Measurements from ENCODE around the gene EMCN. TPM values are rescaled to one million over a fixed set of nuclear protein-coding genes. Genes with fewer than 3 reads are reported as not detected.
A peak's percentile ranks its signal among the peaks of the same experiment; 100 is the strongest.

EMCN gene, protein sequence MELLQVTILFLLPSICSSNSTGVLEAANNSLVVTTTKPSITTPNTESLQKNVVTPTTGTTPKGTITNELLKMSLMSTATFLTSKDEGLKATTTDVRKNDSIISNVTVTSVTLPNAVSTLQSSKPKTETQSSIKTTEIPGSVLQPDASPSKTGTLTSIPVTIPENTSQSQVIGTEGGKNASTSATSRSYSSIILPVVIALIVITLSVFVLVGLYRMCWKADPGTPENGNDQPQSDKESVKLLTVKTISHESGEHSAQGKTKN
- not detected for total RNA-seq
- polyA plus RNA-seq = not detected

DNA sequence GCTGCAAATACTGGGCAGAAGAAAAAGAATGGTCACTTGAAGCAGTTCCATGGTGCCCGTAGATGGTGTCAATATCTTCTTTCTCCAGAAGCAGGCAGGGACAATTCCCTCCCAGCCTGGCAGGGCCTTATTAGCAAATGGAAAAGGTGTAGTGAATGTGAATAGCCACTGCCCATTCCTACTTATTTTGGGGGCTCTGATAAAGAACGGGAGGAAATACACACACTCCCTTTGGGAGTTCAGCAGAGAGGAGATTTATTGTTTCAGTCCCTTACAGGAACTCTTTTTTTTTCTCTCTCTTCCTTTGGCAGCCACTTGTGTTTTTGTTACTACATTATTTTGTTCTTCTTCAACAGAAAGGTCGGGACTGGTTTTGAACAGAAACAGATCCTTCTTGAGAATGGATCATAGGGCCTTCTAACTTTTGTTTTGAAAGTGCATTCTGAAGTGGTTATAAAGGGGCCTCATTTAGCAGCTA lies at the start of gene EMCN:
Gene EMCN, minus strand, starts transcription at position 159 of the 478 bp plus-strand sequence. Its CDS starts 108 bp downstream, at position 51.
- intact Hi-C loops (cut with micrococcal nuclease) = no loop called here
- H3K4me3 ChIP-seq (ENCODE audit: low read length in 2 of 2) = no peak within 1 kb of the TSS
- H3K4me1 ChIP-seq (ENCODE audit: insufficient read depth, low read length) = no peaks in the 10 kb centered on the region
- Mint-ChIP-seq H3K9me3 (no peaks in the 10 kb centered on the region), H3K27ac (no peak within 1 kb of the TSS), H3K36me3 (no peaks in the 10 kb centered on the region), H3K4me1 (no peaks in the 10 kb centered on the region), H3K4me3 (no peak within 1 kb of the TSS), H3K27me3 (peaks cover 7 to 8% of the 10 kb centered on the region in 2 donors)
- ChIA-PET CTCF (ENCODE audit: partially characterized antibody) (no interaction called here), POLR2A (ENCODE audit: partially characterized antibody) (no interaction called here)
- no peaks in the 10 kb centered on the region for H3K36me3 ChIP-seq (ENCODE audit: insufficient read depth, low read length)
- H3K27me3 ChIP-seq (ENCODE audit: insufficient read depth, low read length) = no peaks in the 10 kb centered on the region
- DNase-seq = no peak
- H3K27ac ChIP-seq (ENCODE audit: low read depth, low read length) = no peak within 1 kb of the TSS
- H3K9me3 ChIP-seq (ENCODE audit: control insufficient read depth in 1 of 2, low read length in 2 of 2) = no peaks in the 10 kb centered on the region

DNA sequence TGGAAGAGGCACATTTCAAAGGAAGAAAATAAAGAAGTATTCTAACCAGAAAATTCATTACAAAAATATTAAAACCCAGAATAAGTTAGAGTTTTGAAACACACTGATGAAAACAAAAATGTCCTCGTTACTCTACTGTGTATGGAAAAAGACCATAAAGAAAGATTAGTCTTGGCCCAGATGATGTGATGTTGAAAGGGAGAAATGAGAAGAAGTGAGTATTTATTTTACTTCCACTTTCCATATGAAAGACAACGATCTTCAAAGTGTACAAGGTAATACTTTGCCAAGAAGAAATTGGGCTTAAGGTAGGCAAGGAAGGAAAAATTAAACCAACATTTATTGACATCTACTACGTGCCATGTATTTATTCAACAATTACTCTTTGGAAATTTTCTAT lies 48.6 kb upstream of the EMCN start:
- H3K4me1 ChIP-seq (ENCODE audit: insufficient read depth, low read length) = peaks cover 21% of the 10 kb centered on the region
- Mint-ChIP-seq H3K4me3 (peak overlapping the region; percentile 18 to 81 (median 68)), H3K9me3 (peaks cover 0 to 1% (median 0%) of the 10 kb centered on the region in 8 donors), H3K27me3 (no peaks in the 10 kb centered on the region), H3K27ac (peak overlapping the region in 5 of 7 donors; percentile 5 to 48 (median 18)), H3K36me3 (no peaks in the 10 kb centered on the region), H3K4me1 (peaks cover 13 to 28% (median 23%) of the 10 kb centered on the region in 4 donors)
- H3K27ac ChIP-seq (ENCODE audit: low read depth, low read length) = no peak overlapping the region
- H3K9me3 ChIP-seq (ENCODE audit: control insufficient read depth in 1 of 2, low read length in 2 of 2) = no peaks in the 10 kb centered on the region
- POLR2A ChIA-PET (ENCODE audit: partially characterized antibody) = no interaction called here
- CTCF ChIA-PET (ENCODE audit: partially characterized antibody) = no interaction called here
- DNase-seq = no peak
- no peak overlapping the region for H3K4me3 ChIP-seq (ENCODE audit: low read length in 2 of 2)
- H3K27me3 ChIP-seq (ENCODE audit: insufficient read depth, low read length) = no peaks in the 10 kb centered on the region
- intact Hi-C loops (cut with micrococcal nuclease) = no loop called here
- no peaks in the 10 kb centered on the region for H3K36me3 ChIP-seq (ENCODE audit: insufficient read depth, low read length)

DNA sequence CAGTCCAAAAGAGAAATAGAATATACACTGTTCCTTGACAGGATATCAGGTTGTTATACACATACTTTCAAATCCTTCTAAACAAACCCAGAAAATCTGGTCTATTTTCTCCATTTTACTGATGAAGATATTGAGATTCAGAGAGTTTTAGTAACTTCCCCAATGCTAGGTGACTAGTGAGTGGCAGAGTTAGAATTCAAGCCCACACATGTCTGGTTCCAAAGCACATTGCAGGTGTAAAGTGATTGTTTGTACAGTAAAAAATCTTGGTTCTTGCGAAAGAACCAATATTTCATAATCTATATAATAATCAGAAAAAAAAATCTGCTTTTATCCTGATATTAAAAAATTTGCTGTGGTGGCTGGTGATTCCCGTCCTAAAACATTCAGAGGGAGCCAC lies 39.5 kb upstream of the EMCN start:
- H3K27me3 Mint-ChIP-seq = peaks cover 5 to 8% of the 10 kb centered on the region in 2 donors
- H3K36me3 Mint-ChIP-seq = no peaks in the 10 kb centered on the region
- H3K27ac Mint-ChIP-seq = no peak overlapping the region

DNA sequence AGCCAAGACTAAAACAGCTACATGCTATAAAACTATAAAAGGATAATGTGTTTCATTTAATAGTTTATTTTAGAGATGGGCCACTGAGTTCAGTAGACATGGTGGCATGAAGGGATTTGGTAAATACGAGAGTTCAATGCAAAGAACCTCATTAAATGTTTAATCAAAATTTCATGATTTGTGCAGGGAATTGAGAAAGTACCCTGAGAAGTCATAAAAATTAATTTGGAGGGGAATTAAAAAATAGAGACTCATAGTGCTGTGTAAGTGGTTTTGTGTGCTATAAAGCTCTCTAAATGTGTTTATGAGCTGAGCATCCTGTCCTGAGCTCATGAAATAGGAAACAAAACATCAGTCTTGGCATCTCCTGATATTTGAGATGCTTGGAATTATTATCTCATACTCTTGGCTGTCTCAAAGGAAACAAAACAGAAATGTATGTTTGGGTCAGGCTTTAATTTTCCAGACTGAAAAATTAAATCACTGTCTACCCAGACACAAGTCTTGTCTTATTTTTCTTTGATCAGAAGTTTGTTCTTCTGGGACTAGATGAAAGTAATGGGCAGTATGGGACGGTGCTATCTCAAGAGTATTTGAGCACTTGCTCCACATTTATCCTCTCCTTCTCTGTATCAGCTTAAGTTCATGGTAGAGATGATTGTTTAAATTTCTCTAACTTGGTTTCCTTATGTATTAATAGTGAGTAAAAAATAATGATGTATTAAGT lies 38.0 kb upstream of the EMCN start:
- peaks cover 0 to 2% (median 0%) of the 10 kb centered on the region in 4 donors for H3K4me1 Mint-ChIP-seq
- no peaks in the 10 kb centered on the region for H3K36me3 Mint-ChIP-seq

More for the DNA sequence above, 39.5 kb upstream of the EMCN start:
- H3K9me3 Mint-ChIP-seq = peaks cover 0 to 3% (median 0%) of the 10 kb centered on the region in 8 donors
- Histone ChIP-seq H3K4me3 (ENCODE audit: low read length in 2 of 2) (no peak overlapping the region), H3K36me3 (ENCODE audit: insufficient read depth, low read length) (no peaks in the 10 kb centered on the region), H3K27ac (ENCODE audit: low read depth, low read length) (no peak overlapping the region), H3K4me1 (ENCODE audit: insufficient read depth, low read length) (no peaks in the 10 kb centered on the region), H3K9me3 (ENCODE audit: control insufficient read depth in 1 of 2, low read length in 2 of 2) (no peaks in the 10 kb centered on the region), H3K27me3 (ENCODE audit: insufficient read depth, low read length) (no peaks in the 10 kb centered on the region)
- no peak for DNase-seq
- ChIA-PET POLR2A (ENCODE audit: partially characterized antibody) (no interaction called here), CTCF (ENCODE audit: partially characterized antibody) (no interaction called here)
- no peak overlapping the region for H3K4me3 Mint-ChIP-seq
- intact Hi-C loops (cut with micrococcal nuclease) = no loop called here
- no peaks in the 10 kb centered on the region for H3K4me1 Mint-ChIP-seq

DNA sequence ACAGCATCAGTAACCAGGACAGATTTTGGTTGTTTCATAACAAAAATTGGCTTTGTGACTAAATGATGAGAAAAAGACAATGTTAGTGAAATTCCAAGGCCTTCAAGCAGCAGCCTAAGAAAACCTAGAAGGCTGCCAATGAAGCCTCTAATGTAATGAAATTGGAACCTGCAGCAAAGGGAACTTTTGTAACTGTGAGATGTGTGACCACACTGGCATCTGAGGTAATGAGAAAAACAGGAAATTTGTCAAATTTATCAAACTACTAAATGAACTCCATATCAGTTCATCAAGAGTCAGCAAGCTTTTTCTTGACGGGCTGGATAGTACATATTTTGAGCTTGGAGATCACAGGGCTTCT lies 30.4 kb upstream of the EMCN start:
- Mint-ChIP-seq H3K27me3 (no peaks in the 10 kb centered on the region), H3K4me3 (peak overlapping the region in 1 of 8 donors; percentile 27), H3K27ac (no peak overlapping the region), H3K9me3 (no peaks in the 10 kb centered on the region), H3K36me3 (no peaks in the 10 kb centered on the region), H3K4me1 (peaks cover 10 to 22% (median 15%) of the 10 kb centered on the region in 4 donors)
- Histone ChIP-seq H3K27me3 (ENCODE audit: insufficient read depth, low read length) (no peaks in the 10 kb centered on the region), H3K4me1 (ENCODE audit: insufficient read depth, low read length) (peaks cover 12% of the 10 kb centered on the region), H3K9me3 (ENCODE audit: control insufficient read depth in 1 of 2, low read length in 2 of 2) (no peaks in the 10 kb centered on the region), H3K27ac (ENCODE audit: low read depth, low read length) (no peak overlapping the region), H3K36me3 (ENCODE audit: insufficient read depth, low read length) (no peaks in the 10 kb centered on the region), H3K4me3 (ENCODE audit: low read length in 2 of 2) (no peak overlapping the region)
- ChIA-PET CTCF (ENCODE audit: partially characterized antibody) (interaction anchor here (0.8 kb wide), 1 partner anchor 9 kb away, joined by 3 read pairs; no protein-coding TSS in a partner anchor), POLR2A (ENCODE audit: partially characterized antibody) (interaction anchor here (0.8 kb wide), 1 partner anchor 472 kb away, joined by 3 read pairs; no protein-coding TSS in a partner anchor)
- intact Hi-C loops (cut with micrococcal nuclease) = no loop called here
- no peak for DNase-seq

More for the DNA sequence above, 38.0 kb upstream of the EMCN start:
- Histone ChIP-seq H3K4me1 (ENCODE audit: insufficient read depth, low read length) (no peaks in the 10 kb centered on the region), H3K36me3 (ENCODE audit: insufficient read depth, low read length) (no peaks in the 10 kb centered on the region), H3K27ac (ENCODE audit: low read depth, low read length) (no peak overlapping the region), H3K4me3 (ENCODE audit: low read length in 2 of 2) (no peak overlapping the region), H3K9me3 (ENCODE audit: control insufficient read depth in 1 of 2, low read length in 2 of 2) (no peaks in the 10 kb centered on the region), H3K27me3 (ENCODE audit: insufficient read depth, low read length) (no peaks in the 10 kb centered on the region)
- no peak overlapping the region for H3K4me3 Mint-ChIP-seq
- peaks cover 5 to 8% of the 10 kb centered on the region in 2 donors for H3K27me3 Mint-ChIP-seq
- POLR2A ChIA-PET (ENCODE audit: partially characterized antibody) = interaction anchor here (0.6 kb wide), 1 partner anchor 116 kb away, joined by 3 read pairs; no protein-coding TSS in a partner anchor
- intact Hi-C loops (cut with micrococcal nuclease) = no loop called here
- CTCF ChIA-PET (ENCODE audit: partially characterized antibody) = no interaction called here
- no peak for DNase-seq
- H3K9me3 Mint-ChIP-seq = peaks cover 0 to 3% (median 0%) of the 10 kb centered on the region in 8 donors
- H3K27ac Mint-ChIP-seq = no peak overlapping the region

DNA sequence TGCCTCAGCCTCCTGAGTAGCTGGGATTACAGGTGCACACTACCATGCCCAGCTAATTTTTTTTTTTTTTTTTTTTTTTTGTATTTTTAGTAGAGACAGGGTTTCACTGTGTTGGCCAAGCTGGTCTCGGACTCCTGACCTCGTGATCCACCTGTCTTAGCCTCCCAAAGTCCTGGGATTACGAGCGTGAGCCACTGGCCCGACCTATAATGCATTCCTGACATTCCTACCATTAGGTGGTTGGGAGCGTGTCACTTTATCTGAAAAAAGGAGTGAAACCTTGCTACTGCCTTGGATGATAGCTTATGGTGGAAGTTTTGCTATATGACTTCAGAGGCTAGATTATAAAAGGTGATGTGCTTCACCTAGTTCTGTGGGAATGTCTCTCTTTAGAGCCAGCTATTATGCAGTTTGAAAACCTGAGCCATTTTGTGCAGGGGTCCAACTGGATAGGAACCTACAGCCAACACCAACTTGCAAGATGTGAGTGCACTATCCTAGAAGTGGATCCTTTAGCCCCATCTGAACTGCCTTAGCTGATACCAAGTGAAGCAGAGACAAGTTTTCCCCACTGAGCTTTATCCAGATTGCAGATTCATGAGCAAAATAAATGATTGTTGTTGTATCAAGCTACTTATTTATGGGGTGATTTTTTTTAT lies 29.8 kb upstream of the EMCN start:
- Histone ChIP-seq H3K4me3 (ENCODE audit: low read length in 2 of 2) (no peak overlapping the region), H3K4me1 (ENCODE audit: insufficient read depth, low read length) (peaks cover 12% of the 10 kb centered on the region), H3K27me3 (ENCODE audit: insufficient read depth, low read length) (no peaks in the 10 kb centered on the region), H3K36me3 (ENCODE audit: insufficient read depth, low read length) (no peaks in the 10 kb centered on the region), H3K9me3 (ENCODE audit: control insufficient read depth in 1 of 2, low read length in 2 of 2) (no peaks in the 10 kb centered on the region), H3K27ac (ENCODE audit: low read depth, low read length) (no peak overlapping the region)
- H3K9me3 Mint-ChIP-seq = no peaks in the 10 kb centered on the region
- intact Hi-C loops (cut with micrococcal nuclease) = no loop called here
- H3K27me3 Mint-ChIP-seq = no peaks in the 10 kb centered on the region
- peaks cover 10 to 22% (median 15%) of the 10 kb centered on the region in 4 donors for H3K4me1 Mint-ChIP-seq
- CTCF ChIA-PET (ENCODE audit: partially characterized antibody) = interaction anchor here (0.8 kb wide), 1 partner anchor 9 kb away, joined by 3 read pairs; no protein-coding TSS in a partner anchor
- H3K27ac Mint-ChIP-seq = no peak overlapping the region
- no peak overlapping the region for H3K4me3 Mint-ChIP-seq
- POLR2A ChIA-PET (ENCODE audit: partially characterized antibody) = interaction anchor here (0.6 kb wide), 1 partner anchor 1142 kb away, joined by 5 read pairs; no protein-coding TSS in a partner anchor
- DNase-seq = no peak
- H3K36me3 Mint-ChIP-seq = no peaks in the 10 kb centered on the region

DNA sequence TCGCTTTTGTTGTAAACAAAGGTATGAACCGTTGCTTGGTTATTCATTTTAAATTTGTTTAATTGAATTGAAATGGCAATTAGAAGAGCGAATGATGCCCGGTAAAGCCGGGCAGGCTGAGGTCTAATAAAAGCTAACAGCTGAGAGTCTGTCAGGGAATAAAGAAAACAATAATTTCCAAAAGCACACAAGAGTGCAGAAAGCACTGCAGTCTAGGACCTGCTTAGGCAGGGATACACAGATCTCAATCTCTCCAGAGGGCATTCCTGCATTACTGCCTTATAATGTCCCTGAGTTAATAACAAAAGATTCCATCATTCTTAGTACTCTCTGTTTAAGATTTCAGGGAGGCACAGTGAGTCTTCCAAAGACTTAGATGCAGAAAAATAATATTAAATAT lies 27.6 kb upstream of the EMCN start:
- no peaks in the 10 kb centered on the region for H3K9me3 ChIP-seq (ENCODE audit: control insufficient read depth in 1 of 2, low read length in 2 of 2)
- intact Hi-C loops (cut with micrococcal nuclease) = no loop called here
- no peak overlapping the region for H3K4me3 ChIP-seq (ENCODE audit: low read length in 2 of 2)
- CTCF ChIA-PET (ENCODE audit: partially characterized antibody) = no interaction called here
- H3K27ac ChIP-seq (ENCODE audit: low read depth, low read length) = no peak overlapping the region
- Mint-ChIP-seq H3K27ac (no peak overlapping the region), H3K4me3 (no peak overlapping the region), H3K9me3 (no peaks in the 10 kb centered on the region), H3K36me3 (no peaks in the 10 kb centered on the region), H3K27me3 (no peaks in the 10 kb centered on the region), H3K4me1 (peaks cover 10 to 22% (median 14%) of the 10 kb centered on the region in 4 donors)
- no peaks in the 10 kb centered on the region for H3K36me3 ChIP-seq (ENCODE audit: insufficient read depth, low read length)
- no peaks in the 10 kb centered on the region for H3K27me3 ChIP-seq (ENCODE audit: insufficient read depth, low read length)
- H3K4me1 ChIP-seq (ENCODE audit: insufficient read depth, low read length) = peaks cover 12% of the 10 kb centered on the region
- DNase-seq = no peak
- POLR2A ChIA-PET (ENCODE audit: partially characterized antibody) = no interaction called here

All from CD4-positive, alpha-beta memory T cell (primary cell).